ENCODE data around the gene TDRD10. TPM values are rescaled to one million over a fixed set of nuclear protein-coding genes. Genes with fewer than 3 reads are reported as not detected.

TDRD10 gene
- total RNA-seq, 4 donors from 2014 or later: 2.3 to 5.0 (median 4.3) TPM

DNA sequence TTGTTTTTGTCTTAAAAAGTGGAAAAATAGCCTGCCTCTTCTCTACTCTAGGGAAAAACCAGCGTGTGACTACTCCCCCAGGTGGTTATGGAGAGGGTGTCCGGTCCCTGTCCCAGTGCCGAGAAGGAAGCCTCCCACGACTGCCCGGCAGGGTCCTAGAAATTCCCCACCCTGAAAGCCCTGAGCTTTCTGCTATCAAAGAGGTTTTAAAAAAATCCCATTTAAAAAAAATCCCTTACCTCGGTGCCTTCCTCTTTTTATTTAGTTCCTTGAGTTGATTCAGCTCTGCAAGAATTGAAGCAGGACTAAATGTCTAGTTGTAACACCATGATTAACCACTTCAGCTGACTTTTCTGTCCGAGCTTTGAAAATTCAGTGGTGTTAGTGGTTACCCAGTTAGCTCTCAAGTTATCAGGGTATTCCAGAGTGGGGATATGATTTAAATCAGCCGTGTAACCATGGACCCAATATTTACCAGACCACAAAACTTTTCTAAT is 35.0 kb upstream of the TDRD10 start:
- peak overlapping the region; percentile 84 to 89 (median 87) for H3K27ac ChIP-seq (replicated peaks in 1 of 4)
- no peak for DNase-seq (ENCODE audit: extremely low spot score)
- intact Hi-C loops (cut with DNase I): loop anchor here (5.0 kb wide), 3 partner anchors 60 to 135 kb away; partner anchors contain the start of gene IL6R

GRCh38 chr1:154467434-154468102 is 34.5 kb upstream of the TDRD10 start:
- H3K4me3 ChIP-seq: no peak overlapping the region
- no peaks in the 10 kb centered on the region for H3K9me3 ChIP-seq
- no peak for DNase-seq (ENCODE audit: extremely low spot score)
- H3K27ac ChIP-seq (replicated peaks in 1 of 4): peak overlapping the region; percentile 84 to 89 (median 87)
- H3K36me3 ChIP-seq: peaks cover 6 to 30% (median 23%) of the 10 kb centered on the region in 4 donors
- no peaks in the 10 kb centered on the region for H3K27me3 ChIP-seq
- TF ChIP-seq EP300 (IDR thresholded peaks at IDR 0.05) (no peak), POLR2AphosphoS5 (IDR thresholded peaks at IDR 0.05) (no peak), POLR2A (IDR thresholded peaks at IDR 0.05; ENCODE audit: low read depth) (no peak)
- TF ChIP-seq, protein P1, sequence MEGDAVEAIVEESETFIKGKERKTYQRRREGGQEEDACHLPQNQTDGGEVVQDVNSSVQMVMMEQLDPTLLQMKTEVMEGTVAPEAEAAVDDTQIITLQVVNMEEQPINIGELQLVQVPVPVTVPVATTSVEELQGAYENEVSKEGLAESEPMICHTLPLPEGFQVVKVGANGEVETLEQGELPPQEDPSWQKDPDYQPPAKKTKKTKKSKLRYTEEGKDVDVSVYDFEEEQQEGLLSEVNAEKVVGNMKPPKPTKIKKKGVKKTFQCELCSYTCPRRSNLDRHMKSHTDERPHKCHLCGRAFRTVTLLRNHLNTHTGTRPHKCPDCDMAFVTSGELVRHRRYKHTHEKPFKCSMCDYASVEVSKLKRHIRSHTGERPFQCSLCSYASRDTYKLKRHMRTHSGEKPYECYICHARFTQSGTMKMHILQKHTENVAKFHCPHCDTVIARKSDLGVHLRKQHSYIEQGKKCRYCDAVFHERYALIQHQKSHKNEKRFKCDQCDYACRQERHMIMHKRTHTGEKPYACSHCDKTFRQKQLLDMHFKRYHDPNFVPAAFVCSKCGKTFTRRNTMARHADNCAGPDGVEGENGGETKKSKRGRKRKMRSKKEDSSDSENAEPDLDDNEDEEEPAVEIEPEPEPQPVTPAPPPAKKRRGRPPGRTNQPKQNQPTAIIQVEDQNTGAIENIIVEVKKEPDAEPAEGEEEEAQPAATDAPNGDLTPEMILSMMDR (IDR thresholded peaks at IDR 0.05): no peak
- intact Hi-C loops (cut with DNase I): loop anchor here (5.0 kb wide), 3 partner anchors 60 to 135 kb away; partner anchors contain the start of gene IL6R
- 91% methylated on average over 11 of the region's 11 CpGs for WGBS
- H3K4me1 ChIP-seq: peaks cover 20 to 77% (median 75%) of the 10 kb centered on the region in 4 donors

More for the DNA sequence above, 35.0 kb upstream of the TDRD10 start:
- 46% methylated on average over 8 of the region's 8 CpGs for WGBS
- no peaks in the 10 kb centered on the region for H3K9me3 ChIP-seq
- TF ChIP-seq POLR2A (IDR thresholded peaks at IDR 0.05; ENCODE audit: low read depth) (no peak), EP300 (IDR thresholded peaks at IDR 0.05) (no peak), POLR2AphosphoS5 (IDR thresholded peaks at IDR 0.05) (peak in 1 of 2 donors; percentile 14)
- TF ChIP-seq, protein P1 (IDR thresholded peaks at IDR 0.05): peak; percentile 48 to 57 (median 55)
- H3K36me3 ChIP-seq: peaks cover 6 to 31% (median 23%) of the 10 kb centered on the region in 4 donors
- no peaks in the 10 kb centered on the region for H3K27me3 ChIP-seq
- peaks cover 20 to 83% (median 80%) of the 10 kb centered on the region in 4 donors for H3K4me1 ChIP-seq
- H3K4me3 ChIP-seq: no peak overlapping the region

DNA sequence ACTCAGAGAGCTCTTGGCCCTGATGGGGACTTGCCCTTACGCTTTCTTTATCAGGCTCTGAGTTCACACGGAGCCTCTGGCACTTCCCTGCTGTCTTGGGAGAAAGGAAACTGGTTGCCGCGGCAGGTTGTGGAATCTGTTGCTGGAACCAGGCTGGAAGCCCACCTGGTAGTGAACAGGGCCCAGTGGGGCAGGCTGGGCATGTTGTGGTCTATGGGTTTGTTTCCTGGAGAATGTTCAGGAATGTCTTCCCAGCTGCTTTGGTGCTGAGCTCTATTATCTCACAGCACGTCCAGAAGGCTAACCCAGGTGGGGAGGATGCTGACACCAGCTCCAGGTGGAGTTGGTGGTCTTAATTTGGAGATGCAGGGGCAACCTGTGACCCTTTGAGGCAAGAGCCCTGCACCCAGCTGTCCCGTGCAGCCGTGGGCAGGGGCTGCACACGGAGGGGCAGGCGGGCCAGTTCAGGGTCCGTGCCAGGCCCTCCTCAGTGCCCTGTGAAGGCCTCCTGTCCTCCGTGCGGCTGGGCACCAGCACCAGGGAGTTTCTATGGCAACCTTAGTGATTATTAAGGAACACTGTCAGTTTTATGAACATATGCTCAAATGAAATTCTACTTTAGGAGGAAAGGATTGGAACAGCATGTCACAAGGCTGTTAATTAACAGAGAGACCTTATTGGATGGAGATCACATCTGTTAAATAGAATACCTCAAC is 33.3 kb upstream of the TDRD10 start:
- 75% methylated on average over 12 of the region's 12 CpGs for WGBS
- Histone ChIP-seq H3K4me3 (no peak overlapping the region), H3K4me1 (peaks cover 14 to 66% (median 64%) of the 10 kb centered on the region in 4 donors), H3K27ac (replicated peaks in 1 of 4) (peak overlapping the region; percentile 84 to 89 (median 87)), H3K36me3 (peaks cover 6 to 30% (median 23%) of the 10 kb centered on the region in 4 donors), H3K27me3 (no peaks in the 10 kb centered on the region), H3K9me3 (no peaks in the 10 kb centered on the region)
- DNase-seq (ENCODE audit: extremely low spot score): no peak
- TF ChIP-seq POLR2AphosphoS5 (IDR thresholded peaks at IDR 0.05) (peak in 1 of 2 donors; percentile 25), EP300 (IDR thresholded peaks at IDR 0.05) (no peak)
- intact Hi-C loops (cut with DNase I): loop anchor here (5.0 kb wide), 3 partner anchors 61 to 136 kb away; partner anchors contain the start of gene IL6R

DNA sequence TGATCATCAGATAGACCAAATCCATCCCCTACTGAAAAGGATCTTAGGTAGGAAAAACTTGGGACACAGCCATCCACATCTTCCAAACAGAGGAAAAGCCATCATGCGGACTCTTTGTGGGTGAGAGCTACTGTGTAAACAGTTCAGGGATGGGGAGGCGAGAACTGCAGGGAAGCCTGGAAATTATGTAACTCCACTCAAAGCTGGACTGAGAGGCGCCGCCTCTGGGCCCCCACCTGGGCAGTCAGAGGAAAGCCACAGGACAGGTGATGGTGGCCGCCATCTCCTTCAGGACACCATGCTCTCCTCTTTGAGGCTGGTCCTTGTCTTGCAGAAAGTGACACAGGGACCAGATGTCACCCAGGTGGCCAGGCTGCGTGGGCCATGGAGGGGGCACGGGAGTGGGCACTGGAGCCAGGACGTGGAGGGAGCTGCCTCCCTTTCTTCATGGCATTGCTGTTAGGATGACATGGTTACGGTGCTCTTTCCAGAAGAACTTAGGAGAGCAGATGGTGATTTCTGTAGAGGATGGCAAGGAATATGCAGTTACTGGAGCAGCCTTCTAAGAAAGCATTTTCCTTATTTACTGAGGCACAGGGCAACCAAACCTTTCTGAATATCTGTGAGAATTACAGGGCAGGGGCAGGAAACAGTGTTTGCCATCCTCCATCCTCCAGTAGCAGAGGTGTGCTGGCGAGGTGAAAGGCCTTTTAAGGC is 32.0 kb upstream of the TDRD10 start:
- Histone ChIP-seq H3K36me3 (peaks cover 6 to 28% (median 20%) of the 10 kb centered on the region in 4 donors), H3K9me3 (no peaks in the 10 kb centered on the region), H3K4me3 (no peak overlapping the region), H3K4me1 (peaks cover 21 to 62% (median 59%) of the 10 kb centered on the region in 4 donors), H3K27me3 (no peaks in the 10 kb centered on the region), H3K27ac (replicated peaks in 1 of 4) (peak overlapping the region; percentile 84 to 89 (median 87))
- TF ChIP-seq POLR2A (IDR thresholded peaks at IDR 0.05; ENCODE audit: low read depth): no peak
- TF ChIP-seq POLR2AphosphoS5 (IDR thresholded peaks at IDR 0.05): peak in 1 of 2 donors; percentile 13
- intact Hi-C loops (cut with DNase I): loop anchor here (5.0 kb wide), 3 partner anchors 63 to 138 kb away; partner anchors contain the start of gene IL6R
- 84% methylated on average over 10 of the region's 10 CpGs for WGBS
- DNase-seq (ENCODE audit: extremely low spot score): no peak

- no peaks in the 10 kb centered on the region for H3K9me3 ChIP-seq
- H3K27ac ChIP-seq (replicated peaks in 1 of 4): no peak overlapping the region
- H3K4me3 ChIP-seq: no peak overlapping the region
- WGBS: 91% methylated on average over 2 of the region's 2 CpGs
- TF ChIP-seq, protein P1 (IDR thresholded peaks at IDR 0.05): no peak
- TF ChIP-seq POLR2A (IDR thresholded peaks at IDR 0.05; ENCODE audit: low read depth) (no peak), EP300 (IDR thresholded peaks at IDR 0.05) (no peak), POLR2AphosphoS5 (IDR thresholded peaks at IDR 0.05) (no peak)
- H3K4me1 ChIP-seq: peaks cover 18 to 51% (median 47%) of the 10 kb centered on the region in 4 donors
- no peaks in the 10 kb centered on the region for H3K27me3 ChIP-seq
- intact Hi-C loops (cut with DNase I): no loop called here
- H3K36me3 ChIP-seq: peaks cover 0 to 15% (median 10%) of the 10 kb centered on the region in 4 donors
- DNase-seq (ENCODE audit: extremely low spot score): no peak
Measured at GRCh38 chr1:154471304-154471703, 30.7 kb upstream of the TDRD10 start.

Measured in esophagus muscularis mucosa (tissue), 4 donors.